Activated CD4-positive, CD25-positive, alpha-beta regulatory T cell treated with anti-CD3 and anti-CD28 coated beads, Interleukin-2, amount 50 U/mL, for 24 hours (primary cell): ENCODE measurements around the gene CYP27A1.

Experiments used
- ATAC-seq, 2 donors: fragments of 150-1000 bp; cut with Tn5 transposase; one replicate each; pipeline ENCODE4 v1.10.0; 2021; ENCODE audit warnings: mild to moderate bottlenecking in 1 of 2, moderate library complexity in 1 of 2

The CYP27A1 gene

GRCh38 chr2:218776488-218776887 lies 5.5 kb upstream of the CYP27A1 start:
- no peak for ATAC-seq

GRCh38 chr2:218777276-218777990 lies 4.5 kb upstream of the CYP27A1 start:
- ATAC-seq = no peak

- ATAC-seq = no peak
These were observed 1.9 kb upstream of the CYP27A1 start for GRCh38 chr2:218780046-218780445.

GRCh38 chr2:218780851-218781690 lies 876 bp upstream of the CYP27A1 start:
- ATAC-seq = no peak

- ATAC-seq = no peak
These were observed 539 bp downstream of the CYP27A1 start for GRCh38 chr2:218782528-218782844.

GRCh38 chr2:218783688-218784087 lies 1.7 kb downstream of the CYP27A1 start:
- ATAC-seq = no peak

- ATAC-seq = no peak
These were observed 3.2 kb downstream of the CYP27A1 start for GRCh38 chr2:218785103-218785502.

- ATAC-seq = no peak
These were observed 4.2 kb downstream of the CYP27A1 start for GRCh38 chr2:218786133-218786532.

- ATAC-seq = no peak
These were observed 6.7 kb downstream of the CYP27A1 start for GRCh38 chr2:218788529-218789255.

GRCh38 chr2:218792433-218792832 lies 10.5 kb downstream of the CYP27A1 start:
- ATAC-seq = no peak

- no peak for ATAC-seq
These were observed 14.7 kb downstream of the CYP27A1 start for GRCh38 chr2:218796691-218797090.

GRCh38 chr2:218798767-218799504 lies 17.0 kb downstream of the CYP27A1 start:
- no peak for ATAC-seq

- no peak for ATAC-seq
These were observed 18.0 kb downstream of the CYP27A1 start for GRCh38 chr2:218799990-218800389.

GRCh38 chr2:218802386-218802994 lies 20.5 kb downstream of the CYP27A1 start:
- ATAC-seq = no peak

- ATAC-seq = no peak
These were observed 22.9 kb downstream of the CYP27A1 start for GRCh38 chr2:218804817-218805216.

GRCh38 chr2:218805627-218806026 lies 23.7 kb downstream of the CYP27A1 start:
- no peak for ATAC-seq

GRCh38 chr2:218806346-218806978 lies 24.5 kb downstream of the CYP27A1 start:
- ATAC-seq = no peak

- ATAC-seq = no peak
These were observed 25.7 kb downstream of the CYP27A1 start for GRCh38 chr2:218807626-218808025.

- no peak for ATAC-seq
These were observed 27.6 kb downstream of the CYP27A1 start for GRCh38 chr2:218809515-218809914.

- no peak for ATAC-seq
These were observed 28.3 kb downstream of the CYP27A1 start for GRCh38 chr2:218810256-218810655.

- ATAC-seq = no peak
These were observed 29.4 kb downstream of the CYP27A1 start for GRCh38 chr2:218811382-218811781.
